Nephron progenitor cell (in vitro differentiated cells): ENCODE measurements around the gene SMG1.

Experiments used
- DNase-seq: peaks from one replicate; pipeline ENCODE4 v3.0.0; 2021
- H3K27ac Mint-ChIP-seq: 2 replicates; pipeline ENCODE4 v1.8.0; 2021; ENCODE audit warnings: mild to moderate bottlenecking, moderate library complexity, mixed read lengths
- H3K27me3 Mint-ChIP-seq: 2 replicates; pipeline ENCODE4 v1.8.0; 2021; ENCODE audit warnings: mild to moderate bottlenecking, low read depth, mixed read lengths; ENCODE audit not compliant: poor library complexity
- H3K36me3 Mint-ChIP-seq: 2 replicates; pipeline ENCODE4 v1.8.0; 2021; ENCODE audit warnings: low read depth, mixed read lengths
- H3K4me1 Mint-ChIP-seq: 2 replicates; pipeline ENCODE4 v1.8.0; 2021; ENCODE audit warnings: mixed read lengths
- H3K4me3 Mint-ChIP-seq: 2 replicates; pipeline ENCODE4 v1.8.0; 2021; ENCODE audit warnings: mild to moderate bottlenecking, moderate library complexity, mixed read lengths
- H3K9me3 Mint-ChIP-seq: 2 replicates; pipeline ENCODE4 v1.8.0; 2021; ENCODE audit warnings: mild to moderate bottlenecking, moderate library complexity, mixed read lengths
- CTCF ChIP-seq: fragments of 200-600 bp; sonication (generic); IDR thresholded peaks from 2 replicates; pipeline ENCODE4 v1.5.0; 2021; ENCODE audit warnings: antibody characterized with exemption

SMG1 gene

GRCh38 chr16:18855196-18855595, 71.0 kb downstream of the SMG1 start:
- Mint-ChIP-seq H3K27me3 (no peaks in the 10 kb centered on the region), H3K4me3 (no peak overlapping the region), H3K4me1 (no peaks in the 10 kb centered on the region), H3K9me3 (no peaks in the 10 kb centered on the region), H3K36me3 (peaks cover 52% of the 10 kb centered on the region), H3K27ac (peak overlapping the region; percentile 7)
- DNase-seq, result no peak
- no peak for TF ChIP-seq CTCF

GRCh38 chr16:18853694-18854093, 72.5 kb downstream of the SMG1 start:
- no peak for TF ChIP-seq CTCF
- Mint-ChIP-seq H3K9me3 (no peaks in the 10 kb centered on the region), H3K27ac (no peak overlapping the region), H3K4me3 (no peak overlapping the region), H3K27me3 (no peaks in the 10 kb centered on the region), H3K36me3 (peaks cover 62% of the 10 kb centered on the region), H3K4me1 (no peaks in the 10 kb centered on the region)
- no peak for DNase-seq

- Mint-ChIP-seq H3K36me3 (peaks cover 58% of the 10 kb centered on the region), H3K9me3 (no peaks in the 10 kb centered on the region), H3K27me3 (no peaks in the 10 kb centered on the region), H3K4me3 (no peak overlapping the region), H3K4me1 (no peaks in the 10 kb centered on the region), H3K27ac (no peak overlapping the region)
- no peak for TF ChIP-seq CTCF
- no peak for DNase-seq
Observed at GRCh38 chr16:18852647-18853046, 73.6 kb downstream of the SMG1 start.

GRCh38 chr16:18846416-18846815, 79.8 kb downstream of the SMG1 start:
- no peak for DNase-seq
- Mint-ChIP-seq H3K27me3 (no peaks in the 10 kb centered on the region), H3K36me3 (peaks cover 79% of the 10 kb centered on the region), H3K4me3 (no peak overlapping the region), H3K4me1 (no peaks in the 10 kb centered on the region), H3K27ac (no peak overlapping the region), H3K9me3 (no peaks in the 10 kb centered on the region)
- no peak for TF ChIP-seq CTCF

GRCh38 chr16:18842565-18842964, 83.6 kb downstream of the SMG1 start:
- Mint-ChIP-seq H3K27me3 (no peaks in the 10 kb centered on the region), H3K36me3 (peaks cover 92% of the 10 kb centered on the region), H3K27ac (no peak overlapping the region), H3K4me3 (no peak overlapping the region), H3K4me1 (no peaks in the 10 kb centered on the region), H3K9me3 (no peaks in the 10 kb centered on the region)
- TF ChIP-seq CTCF, result no peak
- DNase-seq, result no peak

- no peaks in the 10 kb centered on the region for H3K4me1 Mint-ChIP-seq
- no peaks in the 10 kb centered on the region for H3K27me3 Mint-ChIP-seq
- H3K9me3 Mint-ChIP-seq, result no peaks in the 10 kb centered on the region
- peaks cover 92% of the 10 kb centered on the region for H3K36me3 Mint-ChIP-seq
- no peak overlapping the region for H3K4me3 Mint-ChIP-seq
- DNase-seq, result no peak
- peak overlapping the region; percentile 70 for H3K27ac Mint-ChIP-seq
- TF ChIP-seq CTCF, result no peak
Observed at GRCh38 chr16:18841833-18842525, 84.2 kb downstream of the SMG1 start.
